Stromal cell of bone marrow (primary cell): Measurements from ENCODE around the gene CDK4.
"Not testable (repeated sequence)": the region's sequence is repeated elsewhere in the genome, so short reads cannot be mapped to it uniquely, and the experiment has no call there.

Experiments used
- DNase-seq: peaks from one replicate; pipeline ENCODE4 v3.0.0-alpha.2; 2012; ENCODE audit warnings: low read depth

The CDK4 gene

DNA sequence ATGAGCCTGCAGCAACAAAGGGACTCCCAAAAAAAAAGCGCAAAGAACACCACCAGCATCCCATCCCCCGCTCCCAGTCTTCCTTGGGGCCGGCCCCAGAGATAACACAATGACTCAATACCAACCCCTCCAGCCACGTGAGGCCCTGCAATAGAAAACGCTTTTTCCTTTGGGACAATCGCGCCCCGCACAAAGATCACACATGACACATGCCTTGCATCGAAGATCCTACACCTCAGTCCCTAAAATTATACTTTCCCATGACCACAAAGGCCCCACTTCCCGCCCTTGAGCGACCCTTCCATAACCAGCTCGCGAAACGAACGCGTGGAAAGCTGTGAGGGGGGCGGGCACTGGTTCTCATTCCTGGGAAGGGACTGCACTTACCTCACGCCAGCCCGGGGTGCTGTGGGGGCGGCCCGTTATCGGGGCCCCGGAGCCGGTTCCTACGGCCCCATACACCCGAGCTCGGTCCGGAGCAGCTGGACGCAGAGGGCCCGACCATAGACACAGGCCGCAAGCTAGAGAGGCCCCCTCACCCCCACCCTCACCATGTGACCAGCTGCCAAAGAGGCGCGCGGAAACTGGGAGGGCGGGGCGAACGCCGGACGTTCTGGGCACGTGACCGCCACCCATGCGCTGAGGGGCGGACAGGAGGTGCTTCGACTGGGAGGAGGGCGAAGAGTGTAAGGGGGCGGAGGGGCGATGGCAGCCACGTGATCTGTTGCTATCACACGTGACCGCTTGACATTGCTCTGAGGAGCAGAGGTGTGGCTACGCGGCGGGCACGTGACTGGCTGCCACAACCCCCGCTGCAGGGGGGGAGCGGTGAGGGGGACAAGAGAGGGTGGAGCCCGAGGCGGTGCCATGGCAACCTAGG is at the start of gene CDK4:
Gene CDK4 (minus strand): TSS at position 523 of the 880 bp plus-strand sequence. CDS start 593 bp downstream, outside the sequence.
- peak; percentile 99 for DNase-seq

DNA sequence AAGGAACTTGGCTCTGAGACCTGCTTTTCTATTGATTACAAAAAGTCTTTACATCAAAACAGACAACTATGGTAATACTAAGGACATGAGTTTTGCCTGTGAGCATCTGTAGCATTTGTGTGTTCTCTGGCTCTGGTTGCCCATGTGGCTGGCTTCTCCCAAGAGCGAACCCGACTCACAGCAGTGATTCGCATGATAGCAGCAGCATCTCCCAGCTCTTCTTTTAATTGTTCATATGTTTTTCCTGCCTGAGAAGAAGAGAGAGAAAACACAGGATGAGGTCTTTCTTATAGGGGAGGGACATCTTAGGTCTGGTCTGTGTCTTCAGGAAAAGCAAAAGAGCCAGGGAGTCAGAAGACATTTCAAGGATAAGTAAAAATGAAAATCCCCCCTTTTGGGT is 48.9 kb upstream of the CDK4 start:
- DNase-seq, result no peak

DNA sequence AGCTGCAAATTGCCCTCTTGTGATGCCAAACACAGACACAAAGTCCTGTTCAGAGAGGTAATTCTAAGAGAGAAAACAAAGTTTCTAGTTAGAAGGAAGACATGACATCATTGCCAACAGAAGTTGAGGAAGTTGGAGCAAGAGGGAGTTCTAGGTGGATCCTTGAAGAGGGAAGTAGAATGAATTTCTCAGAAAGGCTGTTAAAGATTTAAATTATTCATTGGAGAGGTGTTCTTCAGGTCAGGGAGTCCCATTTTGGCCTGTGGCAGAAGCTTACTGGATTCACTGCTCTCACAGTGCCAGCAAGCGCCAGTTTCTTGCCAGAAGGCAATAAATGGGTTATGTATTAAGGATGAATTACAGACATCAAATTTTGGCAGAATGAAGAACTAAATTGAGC is 45.8 kb upstream of the CDK4 start:
- no peak for DNase-seq

DNA sequence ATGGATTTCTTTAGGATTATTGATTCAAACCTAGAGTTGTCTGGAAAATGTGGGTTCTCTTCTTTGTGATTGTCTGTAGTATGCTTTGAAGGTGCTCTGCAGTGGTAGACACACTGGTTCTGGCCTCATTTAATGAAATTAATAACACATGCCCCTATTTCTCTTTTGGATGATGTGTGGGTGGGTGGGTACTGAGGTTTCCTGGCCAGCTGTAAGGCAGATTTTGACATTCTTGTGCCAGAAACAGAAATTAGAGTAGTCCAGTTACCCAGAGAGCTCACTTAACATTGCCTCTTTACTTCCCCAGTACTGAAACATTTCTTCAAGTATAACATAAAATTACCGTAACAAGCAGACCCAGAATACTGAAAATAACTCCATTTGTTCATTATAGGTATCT is 44.9 kb upstream of the CDK4 start:
- DNase-seq, result no peak

DNA sequence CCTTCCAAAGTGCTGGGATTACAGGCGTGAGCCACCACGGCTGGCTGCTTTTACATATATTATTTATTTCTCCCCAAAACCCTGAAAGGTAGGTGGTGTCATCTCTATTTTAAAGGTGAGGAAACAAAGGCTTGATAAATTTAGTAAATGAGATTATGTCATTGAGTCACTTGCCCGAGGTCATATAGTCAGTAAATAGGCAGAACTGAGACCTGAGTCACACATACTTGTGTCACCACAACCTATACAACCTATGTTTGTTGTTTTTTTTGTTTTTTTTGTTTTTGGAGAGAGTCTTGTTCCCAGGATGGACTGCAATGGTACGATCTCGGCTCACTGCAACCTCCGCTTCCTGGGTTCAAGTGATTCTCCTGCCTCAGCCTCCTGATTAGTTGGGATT is 43.2 kb upstream of the CDK4 start:
- DNase-seq, result no peak

DNA sequence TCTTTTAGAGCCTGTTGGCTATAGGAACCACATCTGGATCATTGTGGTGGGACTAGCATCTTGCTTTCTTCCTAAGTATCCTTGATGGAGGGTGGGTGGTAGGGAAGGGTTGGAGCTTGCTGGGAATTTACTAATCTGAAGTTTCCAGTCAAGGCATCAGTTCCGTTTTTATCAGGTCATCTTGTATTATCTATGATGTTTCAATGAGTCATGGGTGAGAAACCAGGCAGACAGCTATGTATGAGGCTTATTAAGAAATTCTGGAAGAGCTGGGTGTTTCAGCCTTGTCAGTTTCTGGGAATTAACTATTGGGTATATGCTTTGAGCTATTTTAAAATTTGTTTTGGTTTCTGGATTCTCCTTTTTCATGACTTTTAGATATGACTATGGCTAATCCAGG is 41.8 kb upstream of the CDK4 start:
- peak; percentile 72 for DNase-seq

DNA sequence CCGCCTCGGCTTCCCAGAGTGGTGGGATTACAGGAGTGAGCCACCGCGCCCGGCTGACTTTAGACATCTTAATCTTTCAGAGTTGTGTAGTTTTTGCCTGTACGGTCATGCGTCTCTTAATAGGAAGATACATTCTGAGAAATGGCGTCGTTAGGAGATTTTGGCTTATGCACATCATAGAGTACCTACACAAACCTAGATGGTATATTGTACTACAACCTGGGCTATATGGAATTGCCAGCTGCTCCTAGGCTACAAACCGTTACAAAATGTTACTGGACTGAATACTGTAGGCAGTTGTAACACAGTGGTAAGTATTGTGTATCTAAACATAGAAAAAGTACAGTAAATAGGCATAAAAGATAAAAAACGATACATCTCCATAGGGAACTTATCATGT is 31.8 kb upstream of the CDK4 start:
- no peak for DNase-seq

DNA sequence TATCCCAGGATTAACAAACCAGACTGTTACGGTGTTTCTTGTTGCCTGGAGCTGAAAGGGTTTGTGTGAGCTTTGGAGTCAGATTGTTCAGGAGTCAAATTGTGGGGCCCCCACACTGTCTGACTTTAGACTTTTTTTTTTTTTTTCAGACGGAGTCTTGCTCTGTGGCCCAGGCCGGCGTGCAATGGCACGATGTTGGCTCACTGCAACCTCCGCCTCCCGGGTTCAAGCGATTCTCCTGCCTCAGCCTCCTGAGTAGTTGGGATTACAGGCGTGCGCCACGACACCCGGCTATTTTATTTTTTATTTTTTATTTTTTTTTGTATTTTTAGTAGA is 31.3 kb upstream of the CDK4 start:
- no peak for DNase-seq

DNA sequence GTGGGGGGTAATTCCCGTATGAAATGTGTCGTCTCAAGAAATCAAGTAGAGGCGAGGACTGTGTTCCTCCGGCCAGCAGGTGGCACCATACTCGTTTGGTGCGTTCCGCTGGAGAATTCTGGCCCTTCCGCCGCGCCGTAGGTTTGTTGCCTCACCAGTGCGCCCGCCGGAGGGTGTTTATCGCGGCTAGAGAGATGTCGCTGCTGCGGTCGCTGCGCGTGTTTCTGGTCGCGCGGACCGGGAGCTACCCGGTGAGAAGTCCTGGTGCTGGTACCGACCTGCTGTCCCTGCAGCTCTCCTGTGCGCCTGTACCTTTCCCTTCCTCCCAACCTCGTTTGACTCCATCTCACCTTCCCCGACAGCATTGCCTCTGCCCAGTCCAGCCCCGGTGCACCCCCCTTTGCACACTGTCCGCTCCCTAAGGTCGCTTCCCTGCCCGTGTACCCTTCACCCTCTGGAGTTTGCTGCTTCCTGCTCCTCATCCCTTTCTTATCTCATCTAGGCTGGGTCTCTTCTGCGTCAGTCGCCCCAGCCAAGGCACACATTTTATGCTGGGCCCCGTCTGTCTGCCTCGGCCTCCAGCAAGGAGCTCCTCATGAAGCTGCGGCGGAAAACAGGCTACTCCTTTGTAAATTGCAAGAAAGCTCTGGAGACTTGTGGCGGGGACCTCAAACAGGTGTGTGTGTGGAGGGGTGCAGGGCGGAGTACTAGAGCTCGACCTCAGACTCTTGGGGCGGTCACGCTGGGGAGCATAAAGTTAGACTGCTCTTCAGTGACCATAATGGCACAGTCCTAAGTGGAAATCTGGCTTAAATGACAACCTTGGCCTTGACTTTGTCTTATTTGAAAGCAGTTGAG is 30.7 kb upstream of the CDK4 start, which contains the start of gene TSFM:
Gene TSFM (plus strand): TSS at position 180 of the 858 bp plus-strand sequence. CDS start 15 bp downstream, at position 195.
- DNase-seq, result peak; percentile 91

DNA sequence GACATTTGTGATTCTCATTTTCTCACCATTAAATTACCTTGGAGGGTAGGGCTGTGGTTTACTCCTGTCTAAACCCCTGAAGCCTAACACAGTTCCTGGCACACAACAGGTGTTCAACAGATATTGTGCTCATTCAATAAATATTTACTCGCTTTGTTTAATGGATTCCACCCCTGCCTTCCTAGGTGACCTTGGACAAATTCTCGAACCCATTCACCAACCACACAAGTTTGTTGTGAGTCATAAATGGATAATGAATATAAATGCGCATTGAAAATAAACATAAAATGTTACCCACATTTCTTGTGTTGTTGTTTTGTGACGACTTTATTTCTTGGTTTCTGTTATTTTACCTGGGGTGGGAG is 30.1 kb upstream of the CDK4 start:
- DNase-seq, result no peak

DNA sequence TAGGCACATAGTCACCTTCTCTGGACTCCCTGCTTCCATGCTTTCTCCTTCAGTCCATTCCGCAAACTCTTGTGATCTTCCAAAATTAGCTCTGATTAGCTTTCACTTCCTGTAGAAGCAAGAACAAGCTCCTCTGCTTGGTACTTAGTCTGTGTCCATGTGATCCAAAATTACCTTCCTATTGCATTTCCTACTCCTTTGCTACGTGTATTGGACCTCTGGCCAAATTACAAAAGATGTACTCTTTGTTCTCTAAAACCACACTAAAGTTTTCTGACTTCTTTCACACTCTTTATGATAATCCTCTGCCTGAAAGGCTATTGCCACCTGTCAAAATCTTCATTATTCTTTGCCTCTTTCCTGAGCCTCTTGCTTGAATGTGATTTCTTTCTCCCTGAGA is 29.7 kb upstream of the CDK4 start:
- no peak for DNase-seq

DNA sequence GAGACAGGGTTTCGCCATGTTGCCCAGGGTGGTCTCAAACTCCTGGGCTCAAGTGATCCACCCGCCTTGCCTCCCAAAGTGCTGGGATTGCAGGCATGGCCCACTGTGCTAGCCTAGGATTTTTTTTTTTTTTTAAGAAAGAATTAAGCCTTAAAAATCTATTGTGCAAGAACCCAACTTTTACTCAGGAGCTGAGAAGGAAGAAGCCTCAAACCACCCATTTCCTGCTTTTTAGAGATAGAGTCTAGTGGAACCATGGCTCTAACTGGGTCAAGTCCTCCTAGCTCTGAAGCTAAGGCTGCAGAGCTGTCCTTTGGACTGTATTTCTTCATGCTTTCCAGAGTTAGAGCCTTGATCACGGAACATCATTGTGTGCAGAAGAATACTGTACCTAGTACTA is 29.1 kb upstream of the CDK4 start:
- no peak for DNase-seq

DNA sequence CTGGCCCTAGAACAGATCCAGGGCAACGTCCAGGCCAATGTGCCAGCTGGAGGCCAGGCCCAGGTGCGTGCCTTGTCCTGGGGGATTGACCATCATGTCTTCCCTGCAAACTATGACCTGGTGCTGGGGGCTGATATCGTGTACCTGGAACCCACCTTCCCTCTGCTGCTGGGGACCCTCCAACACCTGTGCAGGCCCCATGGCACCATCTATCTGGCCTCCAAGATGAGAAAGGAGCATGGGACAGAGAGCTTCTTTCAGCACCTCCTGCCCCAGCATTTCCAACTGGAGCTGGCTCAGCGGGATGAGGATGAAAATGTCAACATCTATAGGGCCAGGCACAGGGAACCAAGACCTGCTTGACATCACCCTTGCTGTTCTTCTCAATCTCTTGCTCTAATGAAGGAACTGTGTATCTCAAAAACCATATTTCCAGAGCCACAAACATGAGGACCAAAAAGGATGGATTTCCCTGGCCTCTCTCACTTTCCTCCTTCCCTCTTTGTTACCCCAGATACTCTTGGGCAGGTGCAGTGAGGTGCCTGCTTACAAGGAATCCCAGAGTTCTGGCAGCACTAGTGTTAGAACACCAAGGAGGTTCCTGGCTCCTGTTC is 28.3 kb upstream of the CDK4 start:
- no peak for DNase-seq

DNA sequence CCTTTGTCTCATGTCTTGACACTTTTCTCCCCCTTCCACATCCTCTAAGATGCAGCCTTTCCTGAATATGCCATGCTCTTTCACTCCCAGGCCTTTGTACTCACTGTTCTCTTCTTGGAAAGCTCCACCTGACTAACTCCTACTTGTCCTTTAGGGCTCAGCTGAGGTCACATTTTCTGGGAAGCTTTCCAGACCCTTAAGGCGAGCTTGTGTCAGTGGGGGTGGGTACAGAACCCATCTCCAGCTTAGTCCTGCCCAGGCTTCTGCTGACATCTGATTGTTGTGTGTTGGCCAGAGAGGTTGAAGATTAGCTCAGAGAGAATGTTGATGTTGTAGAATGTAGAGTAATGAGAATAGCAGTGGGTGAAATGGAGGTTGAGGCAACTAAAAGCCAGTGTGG is 27.6 kb upstream of the CDK4 start:
- DNase-seq, result no peak

DNA sequence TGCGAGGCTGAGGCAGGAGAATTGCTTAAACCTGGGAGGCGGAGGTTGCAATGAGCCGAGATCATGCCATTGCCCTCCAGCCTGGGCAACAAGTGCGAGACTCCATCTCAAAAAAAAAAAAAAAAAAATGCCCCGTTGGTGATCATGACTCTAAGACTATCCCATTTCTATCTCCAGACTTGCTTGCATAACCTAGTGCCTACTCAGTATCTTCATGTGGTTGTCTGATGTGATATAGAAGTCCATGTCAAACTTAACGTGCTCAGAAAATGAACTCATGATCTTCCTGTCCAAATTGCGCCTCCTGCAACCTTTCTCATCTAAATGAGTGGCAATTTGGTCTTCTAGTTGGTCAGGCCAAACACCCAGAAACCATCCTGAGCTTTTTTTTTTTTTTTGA is 25.8 kb upstream of the CDK4 start:
- DNase-seq, result no peak

DNA sequence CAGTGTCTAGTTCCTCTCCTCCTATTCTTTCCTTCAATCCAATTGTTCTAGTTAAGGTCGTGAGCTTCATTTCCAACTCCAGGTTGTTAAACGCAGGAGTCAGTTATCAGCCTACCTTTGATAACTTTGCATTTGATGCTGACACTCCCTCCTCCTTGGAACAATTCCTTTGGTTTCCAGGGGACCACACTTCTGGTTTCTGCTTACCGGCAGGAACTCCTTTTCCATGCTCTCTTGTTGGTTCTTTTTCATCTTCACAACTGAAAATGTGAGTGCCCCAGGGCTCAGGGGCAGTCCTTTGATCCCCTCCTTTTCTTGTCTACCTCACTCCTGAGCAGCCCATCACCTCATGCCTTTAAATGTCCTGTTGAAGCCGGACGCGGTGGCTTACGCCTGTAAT is 25.3 kb upstream of the CDK4 start:
- no peak for DNase-seq

DNA sequence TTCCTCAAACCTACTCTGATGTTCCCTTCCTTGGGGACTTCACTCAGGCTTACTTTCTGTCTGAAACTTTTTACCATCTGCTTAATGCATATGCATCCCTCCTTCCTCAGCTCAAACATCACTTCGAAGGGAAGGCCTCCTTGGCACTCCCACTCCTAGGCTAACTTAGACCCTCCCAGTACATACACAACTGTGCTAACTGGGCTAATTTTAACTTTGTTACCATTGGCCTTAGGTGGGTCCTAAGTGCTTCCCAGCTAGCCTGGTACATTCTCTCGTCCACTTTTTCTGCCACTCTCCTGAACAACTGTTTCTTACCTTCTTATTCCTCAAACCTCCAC is 24.1 kb upstream of the CDK4 start:
- DNase-seq, result no peak

DNA sequence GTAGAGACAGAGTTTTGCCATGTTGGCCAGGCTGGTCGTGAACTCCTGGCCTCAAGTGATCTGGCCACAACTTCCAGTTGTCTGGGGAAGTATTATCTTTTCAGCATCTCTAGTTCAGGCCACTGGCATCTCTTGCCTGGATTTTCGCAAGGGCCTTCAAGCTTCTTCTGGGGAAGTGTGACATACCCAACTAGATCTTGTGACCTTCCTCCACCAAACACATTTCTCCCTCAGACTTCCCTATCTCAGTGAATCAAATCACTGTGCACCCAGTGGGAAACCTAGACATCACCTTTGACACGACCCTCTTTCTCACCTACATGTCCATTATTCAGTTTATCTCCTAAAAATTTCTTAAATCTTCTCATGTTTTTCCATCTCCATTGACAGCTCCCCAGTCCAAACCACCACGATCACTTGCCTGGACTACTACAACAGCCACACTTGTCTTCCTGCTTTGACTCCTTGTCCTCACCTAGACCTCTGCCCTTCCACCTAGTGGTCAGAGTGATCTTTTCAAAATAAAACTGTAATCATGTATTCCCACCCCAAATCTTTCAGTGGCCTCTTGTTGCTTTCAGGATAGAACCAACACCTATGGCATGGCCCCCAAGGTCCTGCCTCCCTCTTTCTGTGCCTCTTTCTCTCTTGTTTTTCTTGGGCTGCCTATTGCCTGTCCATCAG is 23.6 kb upstream of the CDK4 start:
- no peak for DNase-seq

DNA sequence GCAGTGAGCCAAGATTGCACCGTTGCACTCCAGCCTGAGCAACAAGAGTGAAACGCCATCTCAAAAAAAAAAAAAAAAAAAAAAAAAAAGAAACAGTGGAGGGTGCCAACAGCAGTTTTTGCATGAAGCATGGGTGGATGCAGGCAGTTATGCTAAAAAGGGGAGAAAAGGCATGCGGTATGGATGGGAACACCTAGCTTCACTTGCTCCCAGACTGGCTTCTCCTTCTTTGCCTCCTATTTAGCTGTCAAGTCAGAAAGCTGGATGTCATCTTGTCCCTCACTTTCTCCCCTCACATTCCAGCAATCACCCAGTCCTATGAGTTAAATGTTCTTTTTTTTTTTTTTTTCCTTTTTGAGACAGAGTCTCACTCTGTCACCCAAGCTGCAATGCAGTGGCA is 22.9 kb upstream of the CDK4 start:
- no peak for DNase-seq

DNA sequence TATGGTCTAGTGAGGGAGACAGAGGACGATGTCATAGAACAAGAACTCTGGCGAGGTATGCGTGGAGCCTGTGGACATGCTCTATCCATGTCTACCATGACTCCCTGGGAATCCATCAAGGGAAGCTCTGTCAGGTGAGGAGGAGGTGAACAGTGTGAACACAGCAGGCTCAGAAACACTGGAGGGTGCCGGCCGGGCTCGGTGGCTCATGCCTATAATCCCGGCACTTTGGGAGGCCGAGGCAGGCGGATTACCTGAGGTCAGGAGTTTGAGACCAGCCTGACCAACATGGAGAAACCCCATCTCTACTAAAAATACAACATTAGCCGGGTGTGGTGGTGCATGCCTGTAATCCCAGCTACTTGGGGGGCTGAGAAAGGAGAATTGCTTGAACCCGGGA is 22.5 kb upstream of the CDK4 start:
- not testable (repeated sequence) for DNase-seq

DNA sequence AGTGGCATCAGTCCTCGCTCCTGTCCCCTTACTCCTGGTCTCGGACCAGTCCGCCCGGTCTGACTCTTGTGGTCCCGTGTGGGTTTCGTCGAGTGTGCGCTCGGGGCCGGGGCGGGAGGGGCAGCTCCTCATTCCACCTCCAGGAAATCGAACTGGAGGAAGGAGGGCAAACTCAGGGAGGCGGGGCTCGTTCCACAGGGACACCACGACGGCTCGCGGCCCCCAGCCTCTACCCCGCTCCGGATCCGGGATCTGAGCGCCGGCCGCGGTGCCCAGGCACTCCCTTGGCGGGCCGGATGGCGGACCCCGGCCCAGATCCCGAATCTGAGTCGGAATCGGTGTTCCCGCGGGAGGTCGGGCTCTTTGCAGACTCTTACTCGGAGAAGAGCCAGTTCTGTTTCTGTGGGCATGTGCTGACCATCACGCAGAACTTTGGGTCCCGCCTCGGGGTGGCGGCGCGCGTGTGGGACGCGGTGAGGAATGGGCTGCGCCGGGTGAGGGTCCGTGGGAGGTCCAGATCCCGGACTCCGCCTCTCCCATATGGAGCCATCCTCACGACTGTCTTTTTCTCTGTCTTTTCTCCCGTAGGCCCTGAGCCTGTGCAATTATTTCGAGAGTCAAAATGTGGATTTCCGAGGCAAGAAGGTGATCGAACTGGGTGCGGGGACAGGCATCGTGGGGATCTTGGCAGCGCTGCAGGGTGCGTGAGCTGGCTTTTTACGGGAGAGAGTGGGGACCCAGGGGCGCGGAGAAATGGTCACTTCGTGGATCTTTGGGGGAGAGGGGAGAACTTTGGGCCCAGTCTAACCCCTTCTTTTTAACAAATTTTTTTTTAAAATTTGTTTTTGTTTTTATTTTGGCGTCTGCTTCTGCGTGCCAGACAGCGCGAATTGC is 20.6 kb upstream of the CDK4 start, which contains the start of gene EEF1AKMT3:
Gene EEF1AKMT3 (plus strand): TSS at position 186 of the 894 bp plus-strand sequence. CDS start 111 bp downstream, at position 297.
- peak; percentile 26 for DNase-seq
